Tibial artery (tissue), 4 donors: Measurements from ENCODE around the gene EEF2K.

ENCODE experiments used
- DNase-seq, 2 donors: peaks; one replicate each; pipeline ENCODE4 v3.0.0-alpha.2; 2019
- H3K27ac ChIP-seq, 2 donors: fragments of 200-600 bp; sonication (generic) in 1 of 2; 1 replicate in 1 of 2; 2 replicates in 1 of 2; pipeline ENCODE4 v1.5.1; 2018 to 2019; ENCODE audit warnings: mild to moderate bottlenecking in 1 of 2
- H3K27me3 ChIP-seq, 2 donors: fragments of 200-600 bp; sonication (generic) in 1 of 2; one replicate each; pipeline versions ENCODE4 v1.5.1 to v1.6.0; 2016 to 2019
- H3K36me3 ChIP-seq, 3 donors: fragments of 200-600 bp; sonication (generic) in 2 of 3; one replicate each; pipeline ENCODE4 v1.5.1; 2016 to 2019; ENCODE audit warnings: mild to moderate bottlenecking in 2 of 3
- H3K4me1 ChIP-seq, 4 donors: fragments of 200-600 bp; sonication (generic) in 2 of 4; 1 replicate in 3 of 4; 2 replicates in 1 of 4; pipeline ENCODE4 v1.5.1; 2016 to 2019
- H3K4me3 ChIP-seq, 2 donors: fragments of 200-600 bp; sonication (generic) in 1 of 2; 1 replicate in 1 of 2; 2 replicates in 1 of 2; pipeline ENCODE4 v1.5.1; 2018 to 2019; ENCODE audit warnings: mild to moderate bottlenecking in 2 of 2
- H3K9me3 ChIP-seq, 3 donors: fragments of 200-600 bp; sonication (generic) in 1 of 3; one replicate each; pipeline ENCODE4 v1.5.1; 2016 to 2019
- intact Hi-C: fragments of 100-400 bp; cut with DNase I; formaldehyde crosslinking; loops from one replicate; pipeline ENCODE4 v1.15.0; 2023; ENCODE audit warnings: low total_unique reads
- TF ChIP-seq, protein P1 (sequence below), 2 experiments: fragments of 200-600 bp in 1 of 2; fragments of 450-650 bp in 1 of 2; IDR thresholded peaks; one replicate each; pipeline ENCODE4 v1.5.1; 2017 to 2019; ENCODE audit warnings: antibody characterized with exemption in 2 of 2, mild to moderate bottlenecking in 1 of 2, moderate library complexity in 1 of 2

Gene EEF2K

DNA sequence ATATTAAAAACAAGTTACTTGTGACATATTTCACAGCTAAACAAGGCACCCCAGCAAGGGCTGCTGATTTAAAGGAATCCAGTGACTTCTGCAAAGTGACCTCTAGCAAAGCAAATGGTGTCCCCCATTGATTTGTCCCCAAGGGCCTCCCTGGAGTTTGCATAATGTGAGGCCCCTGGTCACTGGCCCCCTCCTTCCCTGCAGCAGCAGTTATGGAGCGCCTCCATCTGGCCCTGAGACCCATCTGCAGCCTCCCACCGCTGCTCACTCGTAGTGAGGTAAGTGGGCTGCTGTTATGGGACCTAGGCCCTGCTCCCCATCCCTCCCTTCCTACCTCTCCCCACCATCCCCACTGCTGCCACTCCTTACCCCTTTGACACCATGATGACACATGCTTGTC lies 19.6 kb upstream of the EEF2K start:
- H3K4me1 ChIP-seq: peaks cover 0 to 15% (median 14%) of the 10 kb centered on the region in 4 donors
- no peak overlapping the region for H3K4me3 ChIP-seq
- TF ChIP-seq, protein P1, sequence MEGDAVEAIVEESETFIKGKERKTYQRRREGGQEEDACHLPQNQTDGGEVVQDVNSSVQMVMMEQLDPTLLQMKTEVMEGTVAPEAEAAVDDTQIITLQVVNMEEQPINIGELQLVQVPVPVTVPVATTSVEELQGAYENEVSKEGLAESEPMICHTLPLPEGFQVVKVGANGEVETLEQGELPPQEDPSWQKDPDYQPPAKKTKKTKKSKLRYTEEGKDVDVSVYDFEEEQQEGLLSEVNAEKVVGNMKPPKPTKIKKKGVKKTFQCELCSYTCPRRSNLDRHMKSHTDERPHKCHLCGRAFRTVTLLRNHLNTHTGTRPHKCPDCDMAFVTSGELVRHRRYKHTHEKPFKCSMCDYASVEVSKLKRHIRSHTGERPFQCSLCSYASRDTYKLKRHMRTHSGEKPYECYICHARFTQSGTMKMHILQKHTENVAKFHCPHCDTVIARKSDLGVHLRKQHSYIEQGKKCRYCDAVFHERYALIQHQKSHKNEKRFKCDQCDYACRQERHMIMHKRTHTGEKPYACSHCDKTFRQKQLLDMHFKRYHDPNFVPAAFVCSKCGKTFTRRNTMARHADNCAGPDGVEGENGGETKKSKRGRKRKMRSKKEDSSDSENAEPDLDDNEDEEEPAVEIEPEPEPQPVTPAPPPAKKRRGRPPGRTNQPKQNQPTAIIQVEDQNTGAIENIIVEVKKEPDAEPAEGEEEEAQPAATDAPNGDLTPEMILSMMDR (IDR thresholded peaks at IDR 0.05): no peak
- H3K27ac ChIP-seq: no peak overlapping the region
- H3K9me3 ChIP-seq: no peaks in the 10 kb centered on the region
- no peak for DNase-seq
- H3K27me3 ChIP-seq: no peaks in the 10 kb centered on the region
- no peaks in the 10 kb centered on the region for H3K36me3 ChIP-seq
- intact Hi-C loops: loop anchor here (5.0 to 10.0 kb wide), 2 partner anchors 112 to 179 kb away; partner anchors contain the start of gene MOSMO

DNA sequence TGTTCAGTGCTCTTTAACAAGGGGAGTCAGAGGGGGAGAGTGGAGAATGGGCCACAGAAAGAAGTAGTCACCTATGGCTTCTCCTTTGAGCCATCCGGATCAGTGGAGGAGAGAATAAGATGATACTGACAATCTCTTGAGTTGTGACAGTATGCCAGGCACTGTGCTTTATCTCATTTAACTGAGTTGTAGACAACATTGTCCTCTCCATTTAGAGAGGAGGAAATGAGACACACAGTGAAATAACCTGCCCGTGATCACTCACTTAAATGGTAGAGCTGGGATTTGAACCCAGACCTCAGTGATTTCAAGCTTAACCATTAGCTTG lies 17.8 kb upstream of the EEF2K start:
- peak overlapping the region in 1 of 2 donors; percentile 94 for H3K27ac ChIP-seq
- no peak overlapping the region for H3K4me3 ChIP-seq
- H3K36me3 ChIP-seq: no peaks in the 10 kb centered on the region
- no peaks in the 10 kb centered on the region for H3K27me3 ChIP-seq
- H3K9me3 ChIP-seq: no peaks in the 10 kb centered on the region
- H3K4me1 ChIP-seq: peaks cover 0 to 30% (median 25%) of the 10 kb centered on the region in 4 donors
- intact Hi-C loops: loop anchor here (5.0 to 10.0 kb wide), 2 partner anchors 113 to 181 kb away; partner anchors contain the start of gene MOSMO
- DNase-seq: no peak
- TF ChIP-seq, protein P1 (IDR thresholded peaks at IDR 0.05): no peak

DNA sequence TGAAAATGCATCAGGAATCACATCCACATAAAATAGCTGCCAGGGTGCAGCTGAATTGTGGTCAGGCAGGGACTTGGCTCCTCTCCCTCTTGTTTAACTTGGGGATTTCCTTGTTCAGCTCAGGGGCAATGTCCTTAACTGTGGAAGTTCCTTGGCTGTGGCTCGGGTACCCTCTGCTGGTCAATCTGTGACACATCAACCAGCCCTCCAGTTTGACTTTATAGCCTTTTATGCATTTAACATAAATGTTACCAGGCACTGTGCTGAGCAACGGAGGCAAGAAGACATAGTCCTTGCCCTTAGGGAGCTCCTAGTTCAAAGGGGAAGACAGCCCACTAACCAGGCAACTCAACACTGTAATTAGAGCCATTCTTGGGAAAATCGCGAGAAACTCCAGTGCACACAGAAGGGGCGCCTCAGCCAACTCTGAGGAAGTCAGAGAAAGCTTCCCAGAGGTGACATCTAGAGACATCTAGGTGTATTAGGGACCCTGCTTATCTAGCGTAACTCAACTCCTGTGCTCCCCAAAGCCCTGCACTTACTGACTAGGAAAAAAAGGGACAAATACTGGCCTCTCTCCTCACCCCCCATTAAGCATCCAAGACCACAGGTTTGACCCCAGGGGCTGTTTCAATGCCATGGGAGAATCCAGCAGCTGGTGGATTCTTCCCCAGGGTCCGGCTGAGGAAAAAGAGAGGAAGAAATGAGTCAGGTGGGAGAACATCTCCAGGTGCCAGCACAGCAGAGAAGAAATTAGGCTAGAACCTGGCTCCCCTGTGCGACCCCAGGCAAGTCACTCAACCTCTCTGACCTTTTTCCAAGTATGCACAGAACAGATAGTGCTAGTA lies 17.3 kb upstream of the EEF2K start:
- peak; percentile 71 to 80 for DNase-seq
- H3K4me1 ChIP-seq: peaks cover 0 to 32% (median 25%) of the 10 kb centered on the region in 4 donors
- H3K9me3 ChIP-seq: no peaks in the 10 kb centered on the region
- no peaks in the 10 kb centered on the region for H3K36me3 ChIP-seq
- intact Hi-C loops: loop anchor here (5.0 to 10.0 kb wide), 2 partner anchors 114 to 182 kb away; partner anchors contain the start of gene MOSMO
- no peaks in the 10 kb centered on the region for H3K27me3 ChIP-seq
- TF ChIP-seq, protein P1 (IDR thresholded peaks at IDR 0.05): peak; percentile 81 to 82
- H3K27ac ChIP-seq: peak overlapping the region; percentile 81 to 94
- no peak overlapping the region for H3K4me3 ChIP-seq

DNA sequence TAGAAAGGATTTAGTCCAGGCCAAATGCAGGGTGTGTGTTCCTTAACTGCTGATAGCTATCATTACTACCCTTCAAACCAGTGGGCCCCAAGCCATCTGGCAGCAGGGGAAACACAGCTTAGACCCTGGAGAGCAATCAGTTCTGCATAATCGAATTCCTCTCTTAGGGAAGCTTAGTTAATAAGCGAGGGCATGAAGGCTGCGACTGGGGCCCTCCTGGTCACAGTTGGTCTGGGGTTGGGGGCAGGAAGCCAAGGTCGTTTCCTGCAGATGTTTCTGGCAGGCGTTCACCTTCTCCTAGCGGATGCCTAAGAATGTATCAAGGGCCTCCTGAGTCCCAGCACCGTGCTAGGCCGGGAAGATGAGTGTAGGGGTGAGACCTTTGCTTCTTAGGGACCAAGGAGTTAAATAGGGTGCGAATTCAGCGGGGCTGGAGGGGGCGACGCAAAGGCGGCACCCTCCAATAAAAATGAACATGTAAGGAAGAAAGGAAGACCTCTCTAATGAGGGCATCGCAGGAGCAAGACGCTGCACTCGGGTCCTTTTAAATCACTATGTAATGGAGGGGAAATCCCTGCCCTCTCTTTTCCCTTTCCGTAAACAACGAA lies 16.5 kb upstream of the EEF2K start:
- TF ChIP-seq, protein P1 (IDR thresholded peaks at IDR 0.05): no peak
- intact Hi-C loops: loop anchor here (5.0 to 10.0 kb wide), 3 partner anchors 115 to 185 kb away; partner anchors contain the start of genes CDR2 and MOSMO
- Histone ChIP-seq H3K9me3 (no peaks in the 10 kb centered on the region), H3K27ac (peak overlapping the region; percentile 81 to 94), H3K4me3 (peak overlapping the region; percentile 65 to 72), H3K27me3 (no peaks in the 10 kb centered on the region), H3K36me3 (no peaks in the 10 kb centered on the region), H3K4me1 (peaks cover 0 to 32% (median 25%) of the 10 kb centered on the region in 4 donors)
- peak; percentile 72 to 79 for DNase-seq

DNA sequence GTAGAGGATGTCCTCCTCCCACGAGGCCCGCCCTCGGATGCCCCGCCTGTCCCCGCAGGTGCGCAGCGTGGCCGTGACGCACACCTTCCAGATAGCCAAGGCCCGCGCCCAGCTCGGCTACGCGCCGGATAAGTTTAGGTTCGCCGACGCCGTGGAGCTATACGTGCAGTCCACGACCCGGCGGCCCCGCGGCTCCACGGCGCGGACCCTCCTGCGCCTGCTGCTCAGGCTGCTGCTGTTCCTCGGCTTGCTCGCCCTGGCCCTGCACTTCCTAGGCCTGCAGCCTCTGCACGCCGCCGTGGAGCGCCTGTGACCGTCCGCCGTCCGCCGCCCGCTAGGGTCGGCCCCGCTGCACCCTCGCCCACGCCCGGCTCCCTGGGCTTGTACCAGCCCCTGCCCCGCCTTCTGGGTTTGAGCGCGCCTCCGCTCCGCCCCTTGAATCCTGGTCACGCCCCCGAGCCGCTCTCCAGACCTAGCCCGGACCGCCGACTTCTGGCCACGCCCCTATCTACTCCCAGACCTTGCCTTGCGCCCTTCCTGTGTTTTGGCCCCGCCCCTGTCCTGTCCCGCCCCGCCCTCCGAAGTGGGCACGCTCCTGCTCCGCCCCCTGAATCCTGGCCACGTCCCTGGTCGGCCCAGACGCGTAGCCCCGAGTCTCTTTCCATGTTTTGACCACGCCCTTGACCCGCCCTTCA lies 15.8 kb upstream of the EEF2K start:
- Histone ChIP-seq H3K9me3 (no peaks in the 10 kb centered on the region), H3K4me3 (peak overlapping the region; percentile 65 to 72), H3K4me1 (peaks cover 0 to 32% (median 25%) of the 10 kb centered on the region in 4 donors), H3K36me3 (no peaks in the 10 kb centered on the region), H3K27me3 (no peaks in the 10 kb centered on the region), H3K27ac (peak overlapping the region; percentile 81 to 94)
- DNase-seq: peak in 1 of 2 donors; percentile 80
- TF ChIP-seq, protein P1 (IDR thresholded peaks at IDR 0.05): no peak
- intact Hi-C loops: loop anchor here (10.0 kb wide), 1 partner anchor 185 kb away; the partner anchor contains the start of gene CDR2
